Measurements from ENCODE around the gene ERAL1.

GRCh38 chr17:28849281-28849680 lies 5.5 kb upstream of the ERAL1 start:
- TF ChIP-seq, protein P1, sequence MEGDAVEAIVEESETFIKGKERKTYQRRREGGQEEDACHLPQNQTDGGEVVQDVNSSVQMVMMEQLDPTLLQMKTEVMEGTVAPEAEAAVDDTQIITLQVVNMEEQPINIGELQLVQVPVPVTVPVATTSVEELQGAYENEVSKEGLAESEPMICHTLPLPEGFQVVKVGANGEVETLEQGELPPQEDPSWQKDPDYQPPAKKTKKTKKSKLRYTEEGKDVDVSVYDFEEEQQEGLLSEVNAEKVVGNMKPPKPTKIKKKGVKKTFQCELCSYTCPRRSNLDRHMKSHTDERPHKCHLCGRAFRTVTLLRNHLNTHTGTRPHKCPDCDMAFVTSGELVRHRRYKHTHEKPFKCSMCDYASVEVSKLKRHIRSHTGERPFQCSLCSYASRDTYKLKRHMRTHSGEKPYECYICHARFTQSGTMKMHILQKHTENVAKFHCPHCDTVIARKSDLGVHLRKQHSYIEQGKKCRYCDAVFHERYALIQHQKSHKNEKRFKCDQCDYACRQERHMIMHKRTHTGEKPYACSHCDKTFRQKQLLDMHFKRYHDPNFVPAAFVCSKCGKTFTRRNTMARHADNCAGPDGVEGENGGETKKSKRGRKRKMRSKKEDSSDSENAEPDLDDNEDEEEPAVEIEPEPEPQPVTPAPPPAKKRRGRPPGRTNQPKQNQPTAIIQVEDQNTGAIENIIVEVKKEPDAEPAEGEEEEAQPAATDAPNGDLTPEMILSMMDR (IDR thresholded peaks at IDR 0.05; ENCODE audit: low read depth, low read length) = no peak
- no peak for TF ChIP-seq POLR2A (IDR thresholded peaks at IDR 0.05; ENCODE audit: extremely low read depth, insufficient read length)
- no peak for TF ChIP-seq MAX (IDR thresholded peaks at IDR 0.05; ENCODE audit: low read depth, low read length)

Data from NB4 (cell line).